H9 (cell line): ENCODE results near the gene STX16. TPM values are rescaled to one million over a fixed set of nuclear protein-coding genes. Genes with fewer than 3 reads are reported as not detected.

Experiments
- DNase-seq: peaks from one replicate; pipeline ENCODE4 v3.0.0-alpha.2; 2017
- H2AFZ ChIP-seq: one replicate; pipeline ENCODE4 v1.6.1; 2013; ENCODE audit warnings: mild to moderate bottlenecking, low read length, control low read depth, moderate library complexity
- H2AK5ac ChIP-seq: 2 replicates; pipeline ENCODE4 v1.6.1; 2013; ENCODE audit warnings: low read length, control low read depth, mixed read lengths; ENCODE audit not compliant: insufficient read length
- H2BK120ac ChIP-seq: one replicate; pipeline ENCODE4 v1.6.1; 2013; ENCODE audit warnings: low read depth, mild to moderate bottlenecking, low read length, control low read depth, inconsistent platforms; ENCODE audit not compliant: poor library complexity, severe bottlenecking
- H2BK12ac ChIP-seq: 2 replicates; pipeline ENCODE4 v1.6.1; 2013; ENCODE audit warnings: low read length, control low read depth, mixed read lengths, low read depth; ENCODE audit not compliant: insufficient read length
- H2BK15ac ChIP-seq: 2 replicates; pipeline ENCODE4 v1.6.1; 2013; ENCODE audit warnings: low read depth, low read length, control low read depth
- H2BK20ac ChIP-seq: one replicate; pipeline ENCODE4 v1.6.1; 2013; ENCODE audit warnings: low read depth, mild to moderate bottlenecking, low read length, control low read depth, inconsistent platforms; ENCODE audit not compliant: poor library complexity, severe bottlenecking
- H2BK5ac ChIP-seq: 2 replicates; pipeline ENCODE4 v1.6.1; 2013; ENCODE audit warnings: low read length, control low read depth, mixed read lengths; ENCODE audit not compliant: insufficient read length
- H3K14ac ChIP-seq: 2 replicates; pipeline ENCODE4 v1.6.1; 2013; ENCODE audit warnings: low read length, control low read depth; ENCODE audit not compliant: insufficient read depth
- H3K18ac ChIP-seq: 2 replicates; pipeline ENCODE4 v1.6.1; 2013; ENCODE audit warnings: low read depth, mild to moderate bottlenecking, mixed read lengths, low read length, control low read depth; ENCODE audit not compliant: insufficient read length
- H3K23ac ChIP-seq: 2 replicates; pipeline ENCODE4 v1.6.1; 2013; ENCODE audit warnings: low read length, control low read depth, mixed read lengths, low read depth; ENCODE audit not compliant: insufficient read length
- H3K23me2 ChIP-seq: 2 replicates; pipeline ENCODE4 v1.6.1; 2013; ENCODE audit warnings: low read depth, mild to moderate bottlenecking, mixed read lengths, low read length, control low read depth; ENCODE audit not compliant: insufficient read length, poor library complexity, severe bottlenecking
- H3K27ac ChIP-seq: 2 replicates; pipeline ENCODE4 v1.5.1; 2013; ENCODE audit warnings: low read length, control low read depth, mixed read lengths, low read depth; ENCODE audit not compliant: insufficient read length
- H3K27me3 ChIP-seq: 2 replicates; pipeline ENCODE4 v1.6.1; 2013; ENCODE audit warnings: low read length, control low read depth, inconsistent platforms; ENCODE audit not compliant: insufficient read depth
- H3K4ac ChIP-seq: 2 replicates; pipeline ENCODE4 v1.6.1; 2013; ENCODE audit warnings: low read depth, mild to moderate bottlenecking, control low read depth, inconsistent platforms, low read length, moderate library complexity
- H3K4me1 ChIP-seq: 2 replicates; pipeline ENCODE4 v1.6.1; 2013; ENCODE audit warnings: low read length, control low read depth, inconsistent platforms; ENCODE audit not compliant: insufficient read depth
- H3K4me2 ChIP-seq: 2 replicates; pipeline ENCODE4 v1.6.1; 2013; ENCODE audit warnings: low read length, control low read depth, mixed read lengths; ENCODE audit not compliant: insufficient read length, insufficient read depth
- H3K56ac ChIP-seq: 2 replicates; pipeline ENCODE4 v1.6.1; 2013; ENCODE audit warnings: low read depth, mild to moderate bottlenecking, mixed read lengths, low read length, control low read depth; ENCODE audit not compliant: insufficient read length
- H3K79me1 ChIP-seq: 2 replicates; pipeline ENCODE4 v1.6.1; 2013; ENCODE audit warnings: low read depth, mild to moderate bottlenecking, moderate library complexity, low read length, control low read depth, inconsistent platforms; ENCODE audit not compliant: insufficient read depth, poor library complexity, severe bottlenecking
- H3K79me2 ChIP-seq: 2 replicates; pipeline ENCODE4 v1.6.1; 2013; ENCODE audit warnings: low read length, control low read depth, inconsistent platforms; ENCODE audit not compliant: insufficient read depth
- H3K9ac ChIP-seq: 2 replicates; pipeline ENCODE4 v1.6.1; 2013; ENCODE audit warnings: low read length, control low read depth, mixed read lengths; ENCODE audit not compliant: insufficient read length; ENCODE audit errors: extremely low read depth
- H3K9me3 ChIP-seq: one replicate; pipeline ENCODE4 v1.6.1; 2013; ENCODE audit warnings: low read depth, low read length, inconsistent platforms; ENCODE audit not compliant: control insufficient read depth
- H3T11ph ChIP-seq: one replicate; pipeline ENCODE4 v1.6.1; 2013; ENCODE audit warnings: mild to moderate bottlenecking, low read length, control low read depth, inconsistent platforms
- H4K20me1 ChIP-seq: one replicate; pipeline ENCODE4 v1.6.1; 2013; ENCODE audit not compliant: control insufficient read depth, insufficient read length, insufficient read depth
- H4K5ac ChIP-seq: 2 replicates; pipeline ENCODE4 v1.6.1; 2013; ENCODE audit warnings: low read depth, mild to moderate bottlenecking, mixed read lengths, low read length, control low read depth; ENCODE audit not compliant: insufficient read length
- H4K8ac ChIP-seq: replicated peaks from 2 replicates; pipeline ENCODE4 v1.6.1; 2013; ENCODE audit warnings: low read length, control low read depth, mixed read lengths, low read depth; ENCODE audit not compliant: insufficient read length
- H4K91ac ChIP-seq: 2 replicates; pipeline ENCODE4 v1.6.1; 2013; ENCODE audit warnings: low read depth, mild to moderate bottlenecking, moderate library complexity, mixed read lengths, low read length, control low read depth; ENCODE audit not compliant: insufficient read length
- H3K27ac Mint-ChIP-seq, 3 experiments: 2 replicates in 2 of 3; 3 replicates in 1 of 3; pipeline ENCODE4 v1.8.0; 2020 to 2021; ENCODE audit warnings: mixed read lengths in 3 of 3, mild to moderate bottlenecking in 1 of 3, moderate library complexity in 1 of 3
- H3K27me3 Mint-ChIP-seq: 2 replicates; pipeline ENCODE4 v1.8.0; 2021; ENCODE audit warnings: low read depth, mild to moderate bottlenecking, moderate library complexity, mixed read lengths
- H3K36me3 Mint-ChIP-seq, 3 experiments: 2 replicates in 2 of 3; 3 replicates in 1 of 3; pipeline ENCODE4 v1.8.0; 2020 to 2021; ENCODE audit warnings: low read depth in 3 of 3, mixed read lengths in 3 of 3; ENCODE audit not compliant: insufficient read depth in 1 of 3
- H3K4me1 Mint-ChIP-seq, 2 experiments: 2 replicates each; pipeline ENCODE4 v1.8.0; 2020; ENCODE audit warnings: mixed read lengths in 2 of 2
- H3K4me3 Mint-ChIP-seq, 2 experiments: 2 replicates in 1 of 2; 3 replicates in 1 of 2; pipeline ENCODE4 v1.8.0; 2020 to 2021; ENCODE audit warnings: mild to moderate bottlenecking in 2 of 2, mixed read lengths in 2 of 2, moderate library complexity in 1 of 2
- H3K9me3 Mint-ChIP-seq, 2 experiments: 2 replicates in 1 of 2; 3 replicates in 1 of 2; pipeline ENCODE4 v1.8.0; 2020; ENCODE audit warnings: mild to moderate bottlenecking in 2 of 2, mixed read lengths in 2 of 2, moderate library complexity in 1 of 2
- CTCF ChIP-seq: fragments of 200-600 bp; sonication (generic); conservative IDR thresholded peaks from 3 replicates; pipeline ENCODE4 v1.8.0; 2021; ENCODE audit warnings: antibody characterized with exemption, mild to moderate bottlenecking
- WGBS: extraction: QIAGEN DNeasy Blood & Tissue Kit; methylation state at CpG from one replicate; pipeline ENCODE4 v1.1.7; 2013; ENCODE audit warnings: missing lambda C conversion rate, low lambda C conversion rate, mixed read lengths; ENCODE audit not compliant: insufficient read length; ENCODE audit errors: extremely low coverage; 5-methylcytosine and 5-hydroxymethylcytosine counted together
- total RNA-seq: library from RNA; stranded (reverse); gene quantifications from 2 replicates; pipeline ENCODE4 v1.2.1, GENCODE V29; 2021

The STX16 gene
- total RNA-seq, 1 experiment from 2014 or later = 87.8 TPM

GRCh38 chr20:58619077-58619863 lies 31.8 kb upstream of the STX16 start:
- no peaks in the 10 kb centered on the region for H3K79me2 ChIP-seq
- WGBS = no CpG with 5 or more reads among the region's 22 CpGs
- no peaks in the 10 kb centered on the region for H3K79me1 ChIP-seq
- no peak overlapping the region for H2BK120ac ChIP-seq
- peaks cover 15% of the 10 kb centered on the region for H3K9me3 ChIP-seq
- no peak overlapping the region for H4K8ac ChIP-seq
- H3T11ph ChIP-seq = no peak overlapping the region
- no peaks in the 10 kb centered on the region for H4K20me1 ChIP-seq
- no peak overlapping the region; a peak in 1 of 5 replicates for H3K4me3 Mint-ChIP-seq
- H3K14ac ChIP-seq = no peak overlapping the region
- TF ChIP-seq CTCF = no peak
- H3K9me3 Mint-ChIP-seq = peaks cover 10 to 40% of the 10 kb centered on the region in 2 experiments
- peaks cover 4 to 32% (median 6%) of the 10 kb centered on the region in 3 experiments; a peak in 6 of 7 replicates for H3K36me3 Mint-ChIP-seq
- no peak overlapping the region for H3K23ac ChIP-seq
- H2BK20ac ChIP-seq = no peak overlapping the region
- H2BK15ac ChIP-seq = no peak overlapping the region
- DNase-seq = peak; percentile 72
- no peaks in the 10 kb centered on the region; the same call in 1 of the 2 replicates for H3K27me3 ChIP-seq
- H2AK5ac ChIP-seq = no peak overlapping the region
- H3K4ac ChIP-seq = no peak overlapping the region
- no peak overlapping the region for H3K9ac ChIP-seq
- peak overlapping the region in 2 of 3 experiments; percentile 78 to 80; a peak in 5 of 7 replicates for H3K27ac Mint-ChIP-seq
- H3K27me3 Mint-ChIP-seq = peaks cover 43% of the 10 kb centered on the region
- H3K23me2 ChIP-seq = no peaks in the 10 kb centered on the region
- H4K91ac ChIP-seq = no peak overlapping the region
- H3K27ac ChIP-seq = no peak overlapping the region
- no peak overlapping the region for H2BK12ac ChIP-seq
- no peak overlapping the region for H3K56ac ChIP-seq
- H2AFZ ChIP-seq = no peak overlapping the region
- no peaks in the 10 kb centered on the region for H3K4me1 ChIP-seq
- no peak overlapping the region for H4K5ac ChIP-seq
- no peak overlapping the region for H3K18ac ChIP-seq
- no peak overlapping the region for H3K4me2 ChIP-seq
- no peak overlapping the region for H2BK5ac ChIP-seq
- H3K4me1 Mint-ChIP-seq = peaks cover 15 to 16% of the 10 kb centered on the region in 2 experiments
